SK-N-MC (cell line): ENCODE measurements around the gene UBA3.

Experiments used
- EZH2 ChIP-seq: fragments of 200-600 bp; sonication (generic); IDR thresholded peaks from one replicate; pipeline ENCODE4 v1.6.1; 2017; ENCODE audit warnings: antibody characterized with exemption
- POLR2AphosphoS5 ChIP-seq: IDR thresholded peaks from 2 replicates; pipeline ENCODE4 v1.6.1; 2012; ENCODE audit warnings: mild to moderate bottlenecking, low read depth, low read length, borderline replicate concordance

GRCh38 chr3:69087030-69087791, 7.0 kb upstream of the UBA3 start:
- TF ChIP-seq POLR2AphosphoS5 (no peak), EZH2 (no peak)
